AG04450 (cell line): Measurements from ENCODE around the gene EREG. TPM values are rescaled to one million over a fixed set of nuclear protein-coding genes. Genes with fewer than 3 reads are reported as not detected.

Source experiments
- CTCF ChIA-PET: fragments of 300-600, 350-600 bp; formaldehyde crosslinking; extraction: SDS; loops from one replicate; lab custom pipeline; 2022; ENCODE audit warnings: antibody characterized with exemption, inconsistent platforms; lab: Charles Lee
- POLR2A ChIA-PET: fragments of 350-600 bp; formaldehyde crosslinking; extraction: SDS; loops from one replicate; lab custom pipeline; 2021; ENCODE audit warnings: antibody characterized with exemption, inconsistent platforms; lab: Yijun Ruan, JAX
- DNase-seq: peaks from one replicate; pipeline ENCODE4 v3.0.0-alpha.2; 2011; ENCODE audit warnings: low read depth, low spot score
- H3K27ac ChIP-seq: one replicate; pipeline ENCODE4 v1.5.1; 2012; ENCODE audit warnings: low read depth, low read length, control low read depth
- H3K27me3 ChIP-seq: one replicate; pipeline ENCODE4 v1.6.0; 2012; ENCODE audit warnings: low read length; ENCODE audit not compliant: control insufficient read depth, insufficient read depth
- H3K4me3 ChIP-seq: 2 replicates; pipeline ENCODE4 v1.5.1; 2011; ENCODE audit warnings: mild to moderate bottlenecking, low read depth, low read length, control low read depth
- H3K9me3 ChIP-seq: 2 replicates; pipeline ENCODE4 v1.5.1; 2012; ENCODE audit warnings: low read length; ENCODE audit not compliant: control insufficient read depth, insufficient read depth
- polyA plus RNA-seq: library from polyadenylated mRNA; depleted of rRNA; stranded (reverse); fragments of >200 nt; gene quantifications from 2 replicates; pipeline ENCODE4 v1.2.3, GENCODE V29; 2011
- TF ChIP-seq, protein P1 (sequence below): IDR thresholded peaks from 2 replicates; pipeline ENCODE4 v1.5.1; 2011; ENCODE audit warnings: low read depth, low read length, control low read depth, inconsistent platforms

EREG gene
- polyA plus RNA-seq, 1 experiment = 1.8 TPM

DNA sequence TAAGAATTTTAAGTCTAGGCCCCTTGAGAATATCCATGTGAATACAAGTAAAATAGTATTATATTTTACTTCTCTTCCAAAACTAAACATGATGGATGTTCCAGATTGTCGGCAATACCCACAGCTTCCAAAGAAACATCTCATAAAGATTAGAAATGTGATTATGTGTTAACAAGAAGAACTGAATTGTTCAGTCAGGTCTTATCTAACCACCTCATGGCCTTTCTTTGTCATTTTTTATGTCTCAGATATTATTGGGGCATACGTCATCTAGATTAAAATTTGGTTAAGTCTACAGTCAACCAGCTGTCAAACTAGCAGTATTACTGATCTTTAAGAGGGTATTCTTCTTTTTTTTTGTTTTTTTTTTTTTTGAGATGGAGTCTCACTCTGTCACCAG, 46.7 kb upstream of the EREG start:
- TF ChIP-seq, protein P1, sequence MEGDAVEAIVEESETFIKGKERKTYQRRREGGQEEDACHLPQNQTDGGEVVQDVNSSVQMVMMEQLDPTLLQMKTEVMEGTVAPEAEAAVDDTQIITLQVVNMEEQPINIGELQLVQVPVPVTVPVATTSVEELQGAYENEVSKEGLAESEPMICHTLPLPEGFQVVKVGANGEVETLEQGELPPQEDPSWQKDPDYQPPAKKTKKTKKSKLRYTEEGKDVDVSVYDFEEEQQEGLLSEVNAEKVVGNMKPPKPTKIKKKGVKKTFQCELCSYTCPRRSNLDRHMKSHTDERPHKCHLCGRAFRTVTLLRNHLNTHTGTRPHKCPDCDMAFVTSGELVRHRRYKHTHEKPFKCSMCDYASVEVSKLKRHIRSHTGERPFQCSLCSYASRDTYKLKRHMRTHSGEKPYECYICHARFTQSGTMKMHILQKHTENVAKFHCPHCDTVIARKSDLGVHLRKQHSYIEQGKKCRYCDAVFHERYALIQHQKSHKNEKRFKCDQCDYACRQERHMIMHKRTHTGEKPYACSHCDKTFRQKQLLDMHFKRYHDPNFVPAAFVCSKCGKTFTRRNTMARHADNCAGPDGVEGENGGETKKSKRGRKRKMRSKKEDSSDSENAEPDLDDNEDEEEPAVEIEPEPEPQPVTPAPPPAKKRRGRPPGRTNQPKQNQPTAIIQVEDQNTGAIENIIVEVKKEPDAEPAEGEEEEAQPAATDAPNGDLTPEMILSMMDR = no peak
- H3K4me3 ChIP-seq = no peak overlapping the region
- ChIA-PET POLR2A (no interaction called here), CTCF (interaction anchor here (4.9 to 13.1 kb wide), 3 partner anchors 89 to 355 kb away, joined by 19 to 365 read pairs (median 76); no protein-coding TSS in a partner anchor)
- no peak for DNase-seq
- no peak overlapping the region for H3K27ac ChIP-seq
- H3K9me3 ChIP-seq = no peaks in the 10 kb centered on the region
- H3K27me3 ChIP-seq = no peaks in the 10 kb centered on the region

DNA sequence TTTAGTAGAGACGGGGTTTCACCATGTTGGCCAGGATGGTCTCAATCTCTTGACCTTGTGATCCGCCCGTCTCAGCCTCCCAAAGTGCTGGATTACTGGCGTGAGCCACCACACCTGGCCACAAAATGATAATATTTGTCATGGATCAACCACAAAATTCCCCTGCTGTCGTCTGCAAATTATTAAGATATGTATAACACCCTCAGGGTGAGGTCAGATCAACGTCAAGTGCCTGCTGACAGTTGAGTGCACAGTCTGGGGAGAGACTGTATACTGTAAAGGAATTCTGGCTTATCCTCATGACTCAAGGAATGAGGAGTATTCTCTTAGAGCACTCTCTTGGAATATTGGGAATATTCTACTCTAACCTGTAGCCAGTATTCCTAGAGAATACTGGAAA, 45.5 kb upstream of the EREG start:
- ChIA-PET POLR2A (no interaction called here), CTCF (interaction anchor here (0.5 to 13.1 kb wide), 24 partner anchors 10 to 1175 kb away, joined by 3 to 365 read pairs (median 4); partner anchors contain the start of gene EREG)
- H3K9me3 ChIP-seq = no peaks in the 10 kb centered on the region
- TF ChIP-seq, protein P1 = no peak
- H3K27ac ChIP-seq = no peak overlapping the region
- no peak overlapping the region for H3K4me3 ChIP-seq
- no peaks in the 10 kb centered on the region for H3K27me3 ChIP-seq
- DNase-seq = no peak

DNA sequence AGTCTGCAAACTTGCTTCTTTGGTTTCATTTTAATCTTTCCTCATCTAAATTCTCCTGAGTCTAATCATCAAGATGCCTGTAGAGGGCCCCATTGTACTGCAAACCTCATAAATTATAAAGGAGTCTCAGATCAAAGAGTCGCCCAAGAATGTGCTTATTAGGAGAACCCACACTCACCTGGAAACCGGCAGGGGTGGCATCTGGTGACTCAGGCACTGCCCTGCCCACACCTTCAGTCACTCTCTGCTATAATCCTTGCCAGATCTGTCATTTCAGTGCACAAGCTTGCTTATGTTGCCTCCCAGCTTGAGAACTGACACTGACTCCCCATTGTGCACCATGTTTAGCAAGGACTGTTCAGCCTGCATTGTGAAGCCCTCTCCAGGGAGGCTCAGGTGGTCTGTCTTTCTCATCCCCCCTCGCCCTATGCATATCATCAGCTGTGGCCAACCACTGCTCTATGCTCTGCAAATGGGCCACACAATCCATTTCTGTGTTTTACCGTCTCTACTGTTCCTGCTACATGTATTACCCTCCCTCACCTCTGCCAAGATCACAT, 44.3 kb upstream of the EREG start:
- Histone ChIP-seq H3K27me3 (no peaks in the 10 kb centered on the region), H3K9me3 (no peaks in the 10 kb centered on the region), H3K27ac (no peak overlapping the region), H3K4me3 (no peak overlapping the region)
- POLR2A ChIA-PET = no interaction called here
- TF ChIP-seq, protein P1 = peak; percentile 69
- CTCF ChIA-PET = interaction anchor here (0.6 to 13.1 kb wide), 41 partner anchors 9 to 1174 kb away, joined by 3 to 365 read pairs (median 4); partner anchors contain the start of genes BTC and EPGN
- DNase-seq = peak; percentile 46

DNA sequence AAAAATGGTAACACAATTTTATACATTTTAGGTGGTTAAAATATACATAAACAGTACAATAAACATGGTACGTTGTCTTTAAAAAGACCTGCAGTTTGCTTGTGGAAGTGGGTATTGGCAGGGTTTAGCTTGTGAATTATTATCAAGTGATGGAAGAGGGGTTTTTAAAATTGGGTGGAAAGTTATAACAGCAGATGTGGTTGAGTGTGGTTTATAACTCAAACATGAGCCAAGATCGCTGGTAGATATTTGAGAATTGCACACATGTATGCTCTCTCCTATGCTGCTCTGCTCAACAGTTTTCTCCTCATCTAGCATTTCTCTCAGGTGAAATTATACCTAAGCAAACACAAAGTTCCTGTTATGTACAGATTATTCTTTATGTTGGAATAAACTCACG, 42.6 kb upstream of the EREG start:
- no peak for DNase-seq
- Histone ChIP-seq H3K27me3 (no peaks in the 10 kb centered on the region), H3K4me3 (no peak overlapping the region), H3K27ac (no peak overlapping the region), H3K9me3 (no peaks in the 10 kb centered on the region)
- CTCF ChIA-PET = interaction anchor here (0.6 to 13.1 kb wide), 10 partner anchors 10 to 552 kb away, joined by 3 to 365 read pairs (median 4); no protein-coding TSS in a partner anchor
- POLR2A ChIA-PET = no interaction called here
- TF ChIP-seq, protein P1 = no peak

DNA sequence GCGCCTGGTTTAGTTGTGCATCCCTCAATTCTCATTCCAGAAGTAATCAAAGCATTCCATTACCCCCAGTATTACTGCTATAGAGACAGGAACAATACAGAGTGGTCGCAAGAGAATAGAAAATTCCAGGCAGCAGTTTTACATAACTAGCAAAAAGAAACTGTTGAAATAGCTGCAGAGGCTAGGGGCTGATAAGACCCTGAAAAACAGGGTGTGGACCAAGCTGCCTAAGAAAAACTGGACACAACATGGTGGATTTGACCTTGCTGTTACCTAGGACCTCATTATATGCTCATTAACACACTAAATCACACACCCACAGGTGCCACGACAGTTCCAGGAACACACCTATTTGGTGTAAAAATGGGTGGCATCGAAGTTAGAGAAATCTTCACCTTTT, 41.3 kb upstream of the EREG start:
- no peak overlapping the region for H3K27ac ChIP-seq
- CTCF ChIA-PET = interaction anchor here (1.1 to 13.1 kb wide), 2 partner anchors 95 to 350 kb away, joined by 4 to 365 read pairs; no protein-coding TSS in a partner anchor
- H3K9me3 ChIP-seq = no peaks in the 10 kb centered on the region
- no peak for DNase-seq
- POLR2A ChIA-PET = no interaction called here
- no peaks in the 10 kb centered on the region for H3K27me3 ChIP-seq
- H3K4me3 ChIP-seq = no peak overlapping the region
- TF ChIP-seq, protein P1 = no peak
